Measurements from ENCODE around the gene TAF15. TPM values are rescaled to one million over a fixed set of nuclear protein-coding genes. Genes with fewer than 3 reads are reported as not detected.
A peak's percentile ranks its signal among the peaks of the same experiment; 100 is the strongest.

TAF15 gene
- total RNA-seq, 1 donor from 2014 or later: 143 TPM

DNA sequence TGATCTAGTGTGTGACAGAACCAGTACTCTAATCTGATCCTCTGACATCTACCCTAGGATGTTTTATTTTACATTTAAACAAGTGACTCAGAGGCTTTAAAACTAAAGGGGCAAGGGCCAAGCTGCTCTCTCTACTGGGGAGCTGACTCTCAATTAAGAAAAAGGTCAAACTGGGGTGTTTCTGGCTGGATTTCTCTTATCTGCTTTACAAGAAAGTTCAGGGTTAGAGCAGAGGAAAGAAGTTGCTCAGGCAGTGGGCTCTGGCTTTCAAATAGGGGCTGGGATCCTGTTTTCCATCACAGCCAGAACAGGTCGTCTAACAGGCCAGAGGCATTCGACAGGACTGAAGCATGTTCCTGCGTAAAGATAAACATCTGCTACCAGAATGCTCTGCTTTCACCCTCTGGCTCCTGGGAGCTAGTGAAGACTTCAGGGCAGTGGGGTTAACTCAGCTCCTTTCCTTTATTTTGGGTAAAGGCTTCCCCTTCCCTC, 22.3 kb upstream of the TAF15 start:
- TF ChIP-seq CTCF (IDR thresholded peaks at IDR 0.05): no peak
- Histone ChIP-seq H3K4me1 (peaks cover 54% of the 10 kb centered on the region), H3K4me3 (no peak overlapping the region), H3K9me3 (no peaks in the 10 kb centered on the region), H3K27ac (peak overlapping the region; percentile 49), H3K36me3 (no peaks in the 10 kb centered on the region), H3K27me3 (ENCODE audit: low read depth) (no peaks in the 10 kb centered on the region)
- intact Hi-C loops (cut with DNase I): no loop called here
- ATAC-seq (no peak), DNase-seq (no peak)

GRCh38 chr17:35788477-35789368, 20.6 kb upstream of the TAF15 start:
- peaks cover 52% of the 10 kb centered on the region for H3K4me1 ChIP-seq
- intact Hi-C loops (cut with DNase I): no loop called here
- no peaks in the 10 kb centered on the region for H3K9me3 ChIP-seq
- no peak overlapping the region for H3K4me3 ChIP-seq
- no peak for DNase-seq
- no peaks in the 10 kb centered on the region for H3K36me3 ChIP-seq
- peak overlapping the region; percentile 55 for H3K27ac ChIP-seq
- H3K27me3 ChIP-seq (ENCODE audit: low read depth): no peaks in the 10 kb centered on the region
- no peak for TF ChIP-seq CTCF (IDR thresholded peaks at IDR 0.05)
- peak; percentile 43 to 66 for ATAC-seq

DNA sequence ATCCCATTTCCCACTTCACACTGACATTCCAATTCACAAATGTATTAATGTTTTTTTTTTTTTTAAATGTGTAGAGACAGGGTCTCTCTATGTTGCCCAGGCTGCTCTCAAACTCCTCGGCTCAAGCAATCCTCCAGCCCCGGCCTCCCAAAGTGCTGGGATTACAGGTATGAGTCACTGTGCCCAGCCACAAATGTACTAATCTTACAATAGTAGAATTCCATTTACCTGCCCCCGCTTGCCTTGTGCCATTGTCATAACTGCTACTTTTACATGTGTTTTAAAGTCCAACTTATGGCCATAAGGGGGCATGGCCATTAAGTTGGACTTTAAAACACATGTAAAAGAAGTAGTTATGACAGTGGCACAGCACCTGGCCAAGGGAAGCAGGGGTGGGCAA, 18.4 kb upstream of the TAF15 start:
- intact Hi-C loops (cut with DNase I): no loop called here
- H3K27me3 ChIP-seq (ENCODE audit: low read depth): peaks cover 13% of the 10 kb centered on the region
- no peak for TF ChIP-seq CTCF (IDR thresholded peaks at IDR 0.05)
- H3K4me3 ChIP-seq: no peak overlapping the region
- DNase-seq: no peak
- no peaks in the 10 kb centered on the region for H3K36me3 ChIP-seq
- no peaks in the 10 kb centered on the region for H3K9me3 ChIP-seq
- H3K27ac ChIP-seq: no peak overlapping the region
- ATAC-seq: no peak
- H3K4me1 ChIP-seq: peaks cover 46% of the 10 kb centered on the region

DNA sequence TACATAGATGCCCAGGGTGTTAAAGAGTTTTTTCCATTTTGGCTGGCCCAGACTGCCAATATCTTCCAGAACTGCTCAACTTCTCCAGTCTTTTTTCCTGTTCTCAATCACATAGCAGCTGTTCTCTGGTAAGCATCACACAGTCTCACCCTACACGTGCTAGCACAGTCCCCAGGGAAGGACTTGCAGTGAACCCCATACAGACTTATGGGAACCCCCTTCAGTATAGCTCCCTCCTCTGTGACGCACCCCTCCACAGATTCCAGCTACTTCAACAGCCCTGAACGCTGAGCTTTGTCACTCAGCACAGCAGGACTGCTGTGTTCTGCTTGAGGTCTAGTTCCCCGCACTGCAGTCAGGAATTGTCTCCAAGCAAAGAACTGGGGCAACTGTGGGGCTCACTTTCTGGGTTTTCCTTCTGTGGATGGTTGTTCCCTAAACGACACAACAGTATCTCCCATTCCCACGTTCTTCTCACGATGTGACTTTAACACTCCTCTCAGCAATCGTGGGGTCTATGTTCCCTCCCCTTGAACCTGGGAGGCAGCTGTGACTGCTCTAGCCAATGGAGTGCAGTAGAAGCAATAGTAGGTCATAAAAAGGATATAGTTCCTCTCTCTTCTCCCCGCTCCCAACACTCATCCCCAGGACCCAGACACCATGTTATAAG, 17.5 kb upstream of the TAF15 start:
- peaks cover 18% of the 10 kb centered on the region for H3K27me3 ChIP-seq (ENCODE audit: low read depth)
- H3K4me3 ChIP-seq: no peak overlapping the region
- H3K27ac ChIP-seq: no peak overlapping the region
- peaks cover 44% of the 10 kb centered on the region for H3K4me1 ChIP-seq
- ATAC-seq (no peak), DNase-seq (no peak)
- H3K36me3 ChIP-seq: no peaks in the 10 kb centered on the region
- intact Hi-C loops (cut with DNase I): no loop called here
- no peaks in the 10 kb centered on the region for H3K9me3 ChIP-seq
- TF ChIP-seq CTCF (IDR thresholded peaks at IDR 0.05): no peak

GRCh38 chr17:35793257-35793656, 16.0 kb upstream of the TAF15 start:
- Histone ChIP-seq H3K27me3 (ENCODE audit: low read depth) (peaks cover 18% of the 10 kb centered on the region), H3K9me3 (no peaks in the 10 kb centered on the region), H3K36me3 (no peaks in the 10 kb centered on the region), H3K27ac (no peak overlapping the region), H3K4me1 (peaks cover 31% of the 10 kb centered on the region), H3K4me3 (peak overlapping the region; percentile 77)
- DNase-seq (no peak), ATAC-seq (no peak)
- TF ChIP-seq CTCF (IDR thresholded peaks at IDR 0.05): no peak
- intact Hi-C loops (cut with DNase I): no loop called here
